NCI-H128 (cell line): ENCODE data around the gene TMEM132D.

ENCODE experiments used
- DNase-seq: peaks from one replicate; lab custom pipeline; 2025; ENCODE audit not compliant: unreplicated experiment; lab: John Stamatoyannopoulos, UW

Gene TMEM132D

GRCh38 chr12:129127771-129128170, 776.1 kb downstream of the TMEM132D start:
- no peak for DNase-seq

GRCh38 chr12:129127211-129127610, 776.6 kb downstream of the TMEM132D start:
- DNase-seq: no peak

GRCh38 chr12:129119537-129119936, 784.3 kb downstream of the TMEM132D start:
- no peak for DNase-seq

GRCh38 chr12:129115558-129115957, 788.3 kb downstream of the TMEM132D start:
- DNase-seq: no peak

GRCh38 chr12:129110575-129110974, 793.2 kb downstream of the TMEM132D start:
- no peak for DNase-seq

- no peak for DNase-seq
Measured at GRCh38 chr12:129109174-129110001, 794.4 kb downstream of the TMEM132D start.

- no peak for DNase-seq
Measured at GRCh38 chr12:129106772-129107171, 797.1 kb downstream of the TMEM132D start.

- no peak for DNase-seq
Measured at GRCh38 chr12:129103231-129103630, 800.6 kb downstream of the TMEM132D start.

GRCh38 chr12:129102233-129102632, 801.6 kb downstream of the TMEM132D start:
- DNase-seq: no peak

GRCh38 chr12:129101816-129102215, 802.0 kb downstream of the TMEM132D start:
- DNase-seq: no peak

GRCh38 chr12:129101404-129101803, 802.4 kb downstream of the TMEM132D start:
- no peak for DNase-seq

GRCh38 chr12:129097451-129097850, 806.4 kb downstream of the TMEM132D start:
- no peak for DNase-seq

GRCh38 chr12:129096968-129097367, 806.9 kb downstream of the TMEM132D start:
- DNase-seq: no peak

- DNase-seq: no peak
Measured at GRCh38 chr12:129096184-129096583, 807.6 kb downstream of the TMEM132D start.

GRCh38 chr12:129089576-129089975, 814.2 kb downstream of the TMEM132D start:
- DNase-seq: no peak

GRCh38 chr12:129084875-129085826, 818.7 kb downstream of the TMEM132D start:
- no peak for DNase-seq

GRCh38 chr12:129083121-129083840, 820.5 kb downstream of the TMEM132D start:
- DNase-seq: no peak

- no peak for DNase-seq
Measured at GRCh38 chr12:129082441-129082840, 821.4 kb downstream of the TMEM132D start.

- DNase-seq: no peak
Measured at GRCh38 chr12:129081755-129082250, 822.0 kb downstream of the TMEM132D start.

GRCh38 chr12:129080821-129081220, 823.0 kb downstream of the TMEM132D start:
- no peak for DNase-seq

- DNase-seq: no peak
Measured at GRCh38 chr12:129080391-129080790, 823.4 kb downstream of the TMEM132D start.
